GM21526 (cell line): ENCODE results near the gene TAGLN2.

Experiments
- ATAC-seq: cut with Tn5 transposase; IDR thresholded peaks from one replicate; pipeline ENCODE4 v1.9.1; 2021; ENCODE audit warnings: moderate library complexity; ENCODE audit not compliant: unreplicated experiment, low FRiP score

TAGLN2 gene

GRCh38 chr1:159923203-159924024, 1.9 kb downstream of the TAGLN2 start:
- ATAC-seq = peak; percentile 32

DNA sequence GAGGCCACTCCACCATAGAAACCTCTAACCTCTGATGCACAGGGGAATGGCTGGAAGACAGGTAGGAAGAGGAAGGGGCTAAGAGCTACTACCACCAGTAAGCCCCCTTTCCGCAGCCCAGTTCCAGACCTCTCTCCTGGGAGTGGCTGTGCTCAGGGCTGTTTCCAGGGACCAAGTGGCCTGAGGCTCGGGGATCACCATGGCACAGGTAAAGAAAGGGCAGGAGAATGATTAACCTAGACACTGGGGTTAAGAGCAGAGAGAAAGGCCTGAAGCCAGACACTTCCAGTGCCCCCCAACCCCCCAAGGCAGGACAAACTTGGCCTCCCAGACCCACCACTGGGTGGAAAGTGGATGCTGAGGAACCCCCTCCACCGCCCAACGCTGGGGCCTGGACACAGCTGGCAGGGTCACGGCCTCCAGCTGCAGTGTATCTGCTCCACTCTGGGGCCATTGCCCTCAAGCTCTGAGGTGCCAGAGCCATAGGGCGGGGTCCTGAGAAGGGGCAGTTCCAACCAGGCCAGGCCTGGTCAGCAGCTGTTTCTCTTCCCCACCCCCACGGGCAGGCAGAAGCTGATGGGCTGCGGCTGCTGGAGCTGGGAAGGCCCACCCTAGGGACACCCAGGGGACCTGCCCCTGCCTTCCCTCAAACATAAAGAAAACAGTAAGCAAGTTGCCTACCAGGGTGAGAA, 2.6 kb downstream of the TAGLN2 start:
- no peak for ATAC-seq

DNA sequence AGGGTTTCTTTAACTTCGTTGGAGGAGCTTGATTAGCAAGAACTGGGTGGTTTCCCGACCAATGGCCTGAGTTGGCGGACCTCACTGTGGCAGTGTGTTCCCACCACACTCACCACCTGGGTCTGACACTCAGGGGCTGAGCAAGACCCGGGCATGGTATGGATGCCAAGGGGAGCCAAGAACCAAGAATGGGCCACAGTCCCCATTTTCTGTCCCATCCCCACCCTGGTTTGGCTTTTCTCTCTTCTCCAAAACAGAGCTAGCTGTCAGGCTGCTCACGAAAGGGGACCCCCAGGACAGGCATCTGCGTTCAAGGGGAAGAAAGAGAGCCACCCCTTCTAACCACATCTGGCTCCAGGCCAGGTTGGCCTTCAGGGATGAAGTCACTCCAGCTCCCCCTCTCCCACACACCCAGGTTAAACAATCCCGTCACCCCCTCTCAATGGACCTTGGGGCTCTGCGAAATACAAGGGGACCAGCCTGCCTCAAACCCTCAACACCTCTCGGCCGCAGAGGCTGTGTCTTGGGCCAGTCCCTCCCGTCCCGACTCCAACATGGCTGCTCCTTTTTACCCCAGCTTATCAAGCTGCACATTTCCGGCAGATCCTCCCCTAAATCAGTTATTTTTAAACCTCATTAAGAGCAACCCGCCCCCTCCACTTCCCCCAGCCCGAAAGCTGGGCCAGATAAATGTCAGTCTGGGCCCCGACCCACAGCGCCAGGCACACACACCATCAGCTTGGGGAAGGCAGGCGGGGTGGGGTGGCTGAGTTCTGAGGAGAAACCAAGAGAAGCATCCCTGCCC, 3.4 kb downstream of the TAGLN2 start:
- ATAC-seq = no peak

DNA sequence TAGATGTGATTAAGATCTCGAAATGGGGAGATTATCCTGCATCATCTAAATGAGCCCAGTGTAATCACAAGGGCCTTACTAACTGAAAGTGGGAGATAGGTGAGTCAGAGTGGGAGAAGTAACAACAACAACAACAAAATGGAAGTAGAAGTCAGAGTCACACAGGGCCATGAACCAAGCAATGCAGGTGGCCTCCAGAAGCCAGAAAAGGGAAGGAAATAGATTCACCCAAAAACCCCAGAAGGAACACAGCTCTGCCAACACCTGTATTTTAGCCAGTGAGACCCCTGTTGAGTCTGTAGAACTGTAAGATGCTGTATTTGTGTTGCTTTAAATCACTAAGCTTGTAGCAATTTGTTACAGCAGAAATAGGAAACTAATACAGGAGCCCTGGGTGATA, 4.1 kb downstream of the TAGLN2 start:
- ATAC-seq = peak; percentile 26

DNA sequence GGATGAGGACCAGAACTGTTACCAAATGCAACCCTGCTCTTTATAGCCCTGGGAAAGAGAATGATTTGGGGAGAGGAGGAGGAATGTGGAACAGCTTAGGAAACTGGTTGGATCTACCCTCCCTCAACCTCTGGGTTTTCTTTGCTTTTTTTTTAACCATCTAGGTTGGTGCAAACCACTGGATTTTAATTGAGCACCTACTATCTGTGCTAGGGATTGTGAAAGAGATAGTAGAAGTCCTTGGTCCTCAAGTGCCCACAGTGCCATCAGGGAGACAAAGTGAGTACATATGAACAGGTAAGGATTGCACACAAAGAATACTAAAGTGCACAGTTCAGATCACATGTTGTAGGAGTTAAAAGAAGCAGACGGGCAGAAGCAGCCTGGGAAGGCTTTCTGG, 4.7 kb downstream of the TAGLN2 start:
- ATAC-seq = no peak

GRCh38 chr1:159920202-159920601, 5.1 kb downstream of the TAGLN2 start:
- no peak for ATAC-seq

- ATAC-seq = no peak
Measured at GRCh38 chr1:159919236-159919865, 6.0 kb downstream of the TAGLN2 start.

DNA sequence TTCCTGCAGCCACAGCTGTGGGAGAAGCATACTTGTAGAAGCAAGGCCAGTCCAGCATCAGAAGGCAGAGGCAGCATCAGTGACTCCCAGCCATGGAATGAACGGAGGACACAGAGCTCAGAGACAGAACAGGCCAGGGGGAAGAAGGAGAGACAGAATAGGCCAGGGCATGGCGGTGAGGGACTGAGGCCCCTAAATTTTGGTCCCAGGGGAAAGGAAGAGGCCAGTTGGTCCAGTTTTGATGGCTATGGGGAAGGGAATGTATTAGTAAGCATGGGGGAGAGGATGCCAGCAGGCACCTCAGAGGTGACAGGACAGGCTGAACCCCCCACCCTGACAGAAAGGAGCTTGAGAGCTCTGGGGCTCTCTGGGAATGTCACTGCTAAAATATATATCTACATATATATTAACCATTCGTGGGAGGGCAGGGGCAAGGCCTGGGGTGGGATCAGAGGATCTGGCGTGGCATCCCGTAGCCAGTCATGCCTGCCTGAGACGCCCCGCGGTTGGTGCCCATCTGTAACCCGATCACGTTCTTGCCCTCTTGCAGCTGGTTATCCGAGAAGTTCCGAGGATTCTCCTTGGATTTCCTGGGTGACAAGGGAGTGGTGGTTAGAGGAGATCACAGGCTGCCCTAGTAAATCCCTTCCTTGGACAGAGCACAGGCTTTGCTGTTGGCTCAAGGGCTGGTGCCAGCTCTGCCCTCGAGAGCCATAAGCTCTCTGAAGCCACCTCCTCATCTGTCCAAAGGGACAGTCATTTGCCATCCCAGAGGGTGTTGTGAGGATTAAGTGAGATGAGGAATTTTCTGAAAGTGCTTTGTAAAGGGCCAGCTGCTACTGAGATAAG, 6.7 kb downstream of the TAGLN2 start:
- no peak for ATAC-seq

DNA sequence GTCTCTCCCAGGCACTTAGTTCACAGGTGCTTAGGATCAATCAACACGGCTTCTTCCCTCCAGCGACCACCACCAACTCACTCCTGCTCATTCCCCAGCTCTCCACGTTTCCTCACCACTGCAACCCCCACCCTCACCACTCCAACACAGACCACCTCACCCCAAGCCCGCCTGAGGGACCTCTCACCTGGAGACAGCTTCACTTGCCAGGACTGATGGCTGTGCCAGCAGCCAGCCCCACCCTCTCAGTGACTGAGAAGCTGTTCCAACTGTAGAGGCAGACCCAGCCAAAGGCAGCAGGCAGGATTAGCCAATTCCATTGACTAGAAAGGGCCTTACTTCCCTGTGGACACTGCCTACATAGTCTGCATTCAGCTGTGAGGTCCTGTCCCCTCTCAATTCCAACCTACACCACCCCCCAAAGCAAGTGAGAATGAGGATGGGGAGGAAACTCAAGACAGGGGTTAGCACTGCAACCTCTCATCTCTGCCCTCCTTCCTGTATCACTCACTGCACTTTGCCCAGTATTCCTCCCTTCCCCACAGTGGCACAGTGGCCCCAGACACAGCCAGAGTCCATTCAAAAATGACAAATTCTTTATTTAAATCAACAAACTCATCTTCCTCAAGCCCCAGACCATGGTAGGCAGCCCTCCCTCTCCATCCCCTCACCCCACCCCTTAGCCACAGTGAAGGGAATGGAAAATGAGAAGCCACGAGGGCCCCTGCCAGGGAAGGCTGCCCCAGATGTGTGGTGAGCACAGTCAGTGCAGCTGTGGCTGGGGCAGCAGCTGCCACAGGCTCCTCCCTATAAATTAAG, 7.6 kb downstream of the TAGLN2 start:
- no peak for ATAC-seq

GRCh38 chr1:159916242-159917051, 8.9 kb downstream of the TAGLN2 start:
- ATAC-seq = no peak

GRCh38 chr1:159915571-159916241, 9.6 kb downstream of the TAGLN2 start:
- no peak for ATAC-seq

GRCh38 chr1:159914252-159915018, 10.9 kb downstream of the TAGLN2 start:
- ATAC-seq = no peak

DNA sequence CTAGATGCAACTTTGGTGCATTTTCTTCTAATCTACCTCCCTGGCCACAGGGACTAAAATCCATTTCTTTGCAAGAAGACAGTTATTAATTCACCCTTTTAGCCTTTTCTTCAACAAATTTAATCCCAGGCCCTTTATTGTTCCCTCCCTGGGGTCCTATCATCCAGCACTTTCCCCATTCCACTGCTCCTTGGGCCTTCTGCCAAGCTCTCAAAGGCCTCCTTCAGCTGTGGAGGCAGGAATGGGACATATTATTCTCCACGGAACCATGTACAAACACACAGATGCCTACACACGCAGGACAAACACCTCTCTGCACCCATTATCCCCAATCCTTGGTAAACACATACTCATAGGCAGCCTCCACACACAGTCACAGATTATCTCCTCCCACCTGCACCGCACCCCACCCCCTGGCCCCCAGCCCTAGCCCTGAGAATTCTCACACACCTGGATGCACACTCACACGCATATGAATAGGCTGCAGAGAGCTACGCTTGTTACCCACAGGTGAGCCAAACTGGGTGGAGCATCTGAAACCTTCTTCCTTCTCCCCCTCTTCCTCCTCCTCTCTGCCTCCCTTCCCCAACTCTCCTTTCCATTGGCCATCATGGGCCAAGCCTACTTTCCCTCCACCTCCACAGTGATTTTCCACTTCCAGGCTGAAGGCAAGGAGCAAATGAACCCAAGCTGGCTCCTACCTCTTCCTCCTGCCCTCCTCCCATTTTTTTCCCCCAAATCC, 11.7 kb downstream of the TAGLN2 start:
- ATAC-seq = no peak

DNA sequence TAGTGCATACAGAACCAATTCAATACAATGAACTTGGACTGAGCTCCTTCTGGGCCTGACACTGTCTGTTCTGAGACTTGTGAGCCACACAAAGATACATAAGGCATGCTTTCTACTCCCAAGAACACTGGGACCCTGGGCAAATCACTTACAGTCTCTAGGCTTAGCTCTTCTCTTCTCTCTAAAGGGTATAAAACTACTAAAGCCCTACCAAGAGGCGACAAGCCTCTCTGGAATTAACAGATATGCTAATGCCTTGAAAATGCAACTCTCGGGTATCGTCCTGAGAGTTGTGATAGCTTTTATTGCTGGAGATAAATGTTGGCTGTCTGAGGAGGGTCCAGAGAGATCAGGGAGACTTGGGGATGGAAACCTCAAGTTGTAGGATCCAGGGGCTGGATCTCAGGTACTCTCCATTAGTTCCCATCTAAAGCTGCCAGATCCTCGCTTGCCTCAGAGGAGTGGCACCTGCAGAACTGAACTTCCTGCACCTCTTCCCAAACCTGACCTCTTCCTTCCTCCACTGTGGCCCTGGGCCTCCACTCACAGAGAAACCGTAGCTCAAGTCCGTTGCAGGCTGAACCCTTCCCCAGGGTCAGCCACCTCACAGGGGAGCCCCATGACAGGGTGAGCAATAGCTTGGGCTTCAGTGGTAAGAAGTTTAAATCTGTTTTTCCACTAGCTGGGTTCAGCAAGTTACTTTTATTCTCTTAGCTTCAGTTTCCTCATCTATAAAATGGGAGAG, 13.8 kb downstream of the TAGLN2 start:
- ATAC-seq = no peak
